Activated naive CD4-positive, alpha-beta T cell treated with anti-CD3 and anti-CD28 coated beads for 36 hours (primary cell): ENCODE results near the gene SLC11A2. TPM values are rescaled to one million over a fixed set of nuclear protein-coding genes. Genes with fewer than 3 reads are reported as not detected.
A peak's percentile ranks its signal among the peaks of the same experiment; 100 is the strongest.
"Not testable (repeated sequence)": the region's sequence is repeated elsewhere in the genome, so short reads cannot be mapped to it uniquely, and the experiment has no call there.

ENCODE experiments used
- CTCF ChIA-PET: fragments of 350-600 bp; sonication (Branson Sonifier 250); formaldehyde crosslinking; loops from one replicate; lab custom pipeline; 2021; ENCODE audit warnings: antibody characterized with exemption; lab: Charles Lee
- DNase-seq: peaks from one replicate; pipeline ENCODE4 v3.0.0-alpha.2; 2020
- H3K27ac Mint-ChIP-seq: one replicate; pipeline ENCODE4 v1.8.0; 2021; ENCODE audit warnings: mild to moderate bottlenecking, mixed read lengths
- H3K27me3 Mint-ChIP-seq: one replicate; pipeline ENCODE4 v1.8.0; 2021; ENCODE audit warnings: low read depth, mixed read lengths
- H3K36me3 Mint-ChIP-seq: one replicate; pipeline ENCODE4 v1.8.0; 2021; ENCODE audit warnings: low read depth, mixed read lengths
- H3K4me1 Mint-ChIP-seq: one replicate; pipeline ENCODE4 v1.8.0; 2021; ENCODE audit warnings: low read depth, mixed read lengths
- H3K4me3 Mint-ChIP-seq: one replicate; pipeline ENCODE4 v1.8.0; 2021; ENCODE audit warnings: mild to moderate bottlenecking, moderate library complexity, mixed read lengths
- H3K9me3 Mint-ChIP-seq: one replicate; pipeline ENCODE4 v1.8.0; 2021; ENCODE audit warnings: mixed read lengths
- intact Hi-C: fragments of 100-400 bp; cut with micrococcal nuclease; formaldehyde crosslinking; loops from one replicate; pipeline ENCODE4 v1.15.1; 2023
- total RNA-seq, 2 experiments: library from RNA; stranded (reverse); gene quantifications; one replicate each; pipeline ENCODE4 v1.2.3, GENCODE V29; 2021

The SLC11A2 gene
- total RNA-seq, 2 experiments from 2014 or later = 18.6 to 27.0 TPM

- Mint-ChIP-seq H3K9me3 (no peaks in the 10 kb centered on the region), H3K4me3 (peak overlapping the region; percentile 85), H3K36me3 (no peaks in the 10 kb centered on the region), H3K27ac (peak overlapping the region; percentile 93), H3K27me3 (no peaks in the 10 kb centered on the region), H3K4me1 (peaks cover 69% of the 10 kb centered on the region)
- intact Hi-C loops = loop anchor here (2.0 to 10.0 kb wide), 3 partner anchors 399 to 515 kb away; no protein-coding TSS in a partner anchor
- CTCF ChIA-PET = interaction anchor here (0.6 to 4.9 kb wide), 3 partner anchors 31 to 197 kb away, joined by 3 to 56 read pairs (median 3); no protein-coding TSS in a partner anchor
- DNase-seq = no peak
Measured at GRCh38 chr12:51023625-51024382, 2.4 kb downstream of the SLC11A2 start.

- intact Hi-C loops = loop anchor here (10.0 kb wide), 1 partner anchor 397 kb away; no protein-coding TSS in a partner anchor
- Mint-ChIP-seq H3K27me3 (no peaks in the 10 kb centered on the region), H3K4me1 (peaks cover 57% of the 10 kb centered on the region)
Measured at GRCh38 chr12:51021694-51022093, 4.5 kb downstream of the SLC11A2 start.

DNA sequence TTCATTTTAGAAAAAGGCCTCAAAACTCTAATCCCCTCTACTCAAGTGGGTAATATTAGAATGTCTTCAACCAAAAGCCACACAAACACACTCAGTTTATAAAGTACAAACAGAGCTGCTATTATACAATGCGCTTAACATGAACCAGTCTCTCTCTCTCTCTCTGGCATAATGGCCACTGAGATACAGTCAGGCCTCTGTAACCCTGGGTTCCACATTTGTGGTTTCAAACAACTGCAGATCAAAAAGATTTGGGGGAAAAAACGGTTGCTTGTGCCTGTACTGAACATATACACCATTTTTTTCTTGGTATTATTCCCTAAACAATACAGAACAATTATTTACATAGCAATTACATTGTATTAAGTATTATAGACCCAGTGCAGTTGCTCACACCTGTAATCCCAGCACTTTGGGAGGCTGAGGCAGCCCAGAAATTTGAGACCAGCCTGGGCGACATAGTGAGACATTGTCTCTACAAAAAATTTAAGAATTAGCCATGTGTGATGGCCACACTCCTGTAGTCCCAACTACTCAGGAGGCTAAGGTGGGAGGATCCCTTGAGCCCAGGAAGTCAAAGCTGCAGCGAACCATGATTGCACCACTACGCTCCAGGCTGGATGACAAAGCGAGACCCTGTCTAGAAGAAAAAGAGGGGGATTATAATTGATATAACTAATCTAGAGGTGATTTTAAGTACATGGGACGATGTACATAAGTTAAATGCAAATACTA lies 5.6 kb downstream of the SLC11A2 start:
- Mint-ChIP-seq H3K4me1 (peaks cover 53% of the 10 kb centered on the region), H3K4me3 (no peak overlapping the region), H3K27ac (no peak overlapping the region), H3K27me3 (no peaks in the 10 kb centered on the region), H3K9me3 (no peaks in the 10 kb centered on the region), H3K36me3 (peaks cover 1% of the 10 kb centered on the region)
- no peak for DNase-seq
- CTCF ChIA-PET = no interaction called here
- intact Hi-C loops = loop anchor here (10.0 kb wide), 1 partner anchor 396 kb away; no protein-coding TSS in a partner anchor

More at GRCh38 chr12:51021694-51022093, 4.5 kb downstream of the SLC11A2 start:
- DNase-seq = no peak
- no peak overlapping the region for H3K27ac Mint-ChIP-seq
- H3K9me3 Mint-ChIP-seq = no peaks in the 10 kb centered on the region
- CTCF ChIA-PET = interaction anchor here (0.6 to 1.2 kb wide), 5 partner anchors 9 to 516 kb away, joined by 3 to 5 read pairs (median 4); no protein-coding TSS in a partner anchor
- H3K4me3 Mint-ChIP-seq = no peak overlapping the region
- peaks cover 1% of the 10 kb centered on the region for H3K36me3 Mint-ChIP-seq

DNA sequence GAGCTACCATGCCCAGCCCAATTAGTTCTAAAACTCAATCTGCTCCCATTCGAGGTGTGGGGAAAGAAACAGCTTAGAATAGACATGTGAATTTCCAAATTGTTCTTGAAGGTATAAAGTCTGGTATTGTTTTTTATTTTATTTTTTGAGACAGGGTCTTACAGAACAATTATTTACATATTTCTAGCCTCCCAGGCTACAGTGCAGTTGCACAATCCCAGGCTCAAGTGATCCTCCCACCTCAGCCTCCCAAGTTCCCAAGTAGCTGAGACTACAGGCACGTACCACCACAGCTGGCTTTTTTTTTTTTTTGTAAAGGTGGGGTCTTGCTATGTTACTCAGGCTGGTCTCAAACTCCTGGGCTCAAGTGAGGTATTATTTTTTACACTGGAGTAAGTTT lies 6.3 kb downstream of the SLC11A2 start:
- peaks cover 51% of the 10 kb centered on the region for H3K4me1 Mint-ChIP-seq
- H3K4me3 Mint-ChIP-seq = no peak overlapping the region
- CTCF ChIA-PET = interaction anchor here (0.6 kb wide), 1 partner anchor 28 kb away, joined by 4 read pairs; no protein-coding TSS in a partner anchor
- intact Hi-C loops = loop anchor here (10.0 kb wide), 1 partner anchor 395 kb away; no protein-coding TSS in a partner anchor
- H3K27me3 Mint-ChIP-seq = no peaks in the 10 kb centered on the region
- no peak overlapping the region for H3K27ac Mint-ChIP-seq
- DNase-seq = no peak
- no peaks in the 10 kb centered on the region for H3K9me3 Mint-ChIP-seq
- peaks cover 1% of the 10 kb centered on the region for H3K36me3 Mint-ChIP-seq

DNA sequence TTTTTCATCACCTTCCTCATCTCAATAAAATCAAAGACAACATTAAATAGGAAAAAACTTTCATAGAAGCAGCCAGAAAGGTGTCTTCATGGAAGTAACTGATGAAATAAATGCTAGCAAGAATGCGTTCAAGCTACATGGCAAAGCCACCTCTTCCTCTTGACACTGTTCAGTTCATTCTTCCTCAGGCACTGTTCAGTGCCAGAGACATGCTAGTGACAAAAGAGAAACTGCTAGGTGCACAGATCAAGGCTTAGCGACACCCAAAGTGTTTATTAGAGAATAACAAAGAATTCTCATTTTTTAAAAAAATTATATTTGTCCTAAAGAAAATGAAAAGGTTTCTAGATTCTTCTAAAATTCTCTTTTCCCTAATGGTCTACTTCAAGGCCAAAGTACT lies 7.2 kb downstream of the SLC11A2 start:
- CTCF ChIA-PET = no interaction called here
- Mint-ChIP-seq H3K36me3 (peaks cover 1% of the 10 kb centered on the region), H3K4me3 (no peak overlapping the region), H3K4me1 (peaks cover 42% of the 10 kb centered on the region), H3K27me3 (no peaks in the 10 kb centered on the region), H3K9me3 (no peaks in the 10 kb centered on the region), H3K27ac (no peak overlapping the region)
- no peak for DNase-seq
- intact Hi-C loops = no loop called here

GRCh38 chr12:51017452-51017851 lies 8.7 kb downstream of the SLC11A2 start:
- CTCF ChIA-PET = interaction anchor here (0.6 kb wide), 1 partner anchor 15 kb away, joined by 5 read pairs; no protein-coding TSS in a partner anchor
- no peak for DNase-seq
- Mint-ChIP-seq H3K27me3 (no peaks in the 10 kb centered on the region), H3K27ac (no peak overlapping the region), H3K4me3 (no peak overlapping the region), H3K9me3 (no peaks in the 10 kb centered on the region), H3K36me3 (peaks cover 1% of the 10 kb centered on the region), H3K4me1 (peaks cover 45% of the 10 kb centered on the region)
- intact Hi-C loops = no loop called here

- intact Hi-C loops, H3K9me3 Mint-ChIP-seq, DNase-seq, H3K4me3 Mint-ChIP-seq, H3K27me3 Mint-ChIP-seq, H3K27ac Mint-ChIP-seq, H3K36me3 Mint-ChIP-seq, CTCF ChIA-PET: not testable (repeated sequence)
- peaks cover 44% of the 10 kb centered on the region for H3K4me1 Mint-ChIP-seq
Measured at GRCh38 chr12:51014467-51014866, 11.7 kb downstream of the SLC11A2 start.

- no peak for DNase-seq
- CTCF ChIA-PET = interaction anchor here (0.6 to 1.5 kb wide), 3 partner anchors 8 to 619 kb away, joined by 3 to 4 read pairs (median 3); no protein-coding TSS in a partner anchor
- peaks cover 5% of the 10 kb centered on the region for H3K36me3 Mint-ChIP-seq
- no peaks in the 10 kb centered on the region for H3K9me3 Mint-ChIP-seq
- H3K27ac Mint-ChIP-seq = no peak overlapping the region
- intact Hi-C loops = no loop called here
- no peaks in the 10 kb centered on the region for H3K27me3 Mint-ChIP-seq
- H3K4me1 Mint-ChIP-seq = peaks cover 50% of the 10 kb centered on the region
- H3K4me3 Mint-ChIP-seq = no peak overlapping the region
Measured at GRCh38 chr12:51013441-51013840, 12.7 kb downstream of the SLC11A2 start.

GRCh38 chr12:51012570-51013236 lies 13.5 kb downstream of the SLC11A2 start:
- Mint-ChIP-seq H3K27ac (no peak overlapping the region), H3K4me1 (peaks cover 52% of the 10 kb centered on the region)
- CTCF ChIA-PET = interaction anchor here (0.6 to 1.5 kb wide), 4 partner anchors 9 to 618 kb away, joined by 3 to 4 read pairs (median 3); no protein-coding TSS in a partner anchor

GRCh38 chr12:51011955-51012354 lies 14.2 kb downstream of the SLC11A2 start:
- Mint-ChIP-seq H3K27ac (no peak overlapping the region), H3K9me3 (no peaks in the 10 kb centered on the region), H3K4me1 (peaks cover 51% of the 10 kb centered on the region), H3K4me3 (no peak overlapping the region), H3K27me3 (no peaks in the 10 kb centered on the region), H3K36me3 (peaks cover 9% of the 10 kb centered on the region)
- DNase-seq = no peak
- intact Hi-C loops = no loop called here
- CTCF ChIA-PET = interaction anchor here (0.6 to 1.5 kb wide), 2 partner anchors 10 to 160 kb away, joined by 3 to 4 read pairs; no protein-coding TSS in a partner anchor

More at GRCh38 chr12:51012570-51013236, 13.5 kb downstream of the SLC11A2 start:
- peaks cover 5% of the 10 kb centered on the region for H3K36me3 Mint-ChIP-seq
- no peak overlapping the region for H3K4me3 Mint-ChIP-seq
- DNase-seq = no peak
- no peaks in the 10 kb centered on the region for H3K27me3 Mint-ChIP-seq
- intact Hi-C loops = no loop called here
- no peaks in the 10 kb centered on the region for H3K9me3 Mint-ChIP-seq

DNA sequence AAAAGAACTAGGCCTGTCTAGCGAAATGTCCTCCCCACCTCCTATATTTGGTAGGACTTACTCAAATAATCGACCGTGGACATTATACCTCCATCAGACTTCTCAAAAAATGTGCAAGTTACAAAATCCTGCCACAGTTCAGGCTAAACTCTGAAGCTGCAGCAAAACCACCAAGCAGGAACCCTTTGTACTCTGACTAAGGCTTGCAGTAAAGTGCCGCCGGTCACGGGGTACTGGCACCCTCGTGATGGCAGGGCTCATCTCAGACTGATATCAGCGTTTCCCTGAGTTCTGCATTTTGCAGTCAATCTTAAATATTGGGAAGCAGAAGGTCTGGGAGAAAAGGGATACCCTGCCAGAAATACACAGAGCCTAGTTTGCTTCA lies 17.1 kb downstream of the SLC11A2 start:
- Mint-ChIP-seq H3K27ac (peak overlapping the region; percentile 69), H3K36me3 (peaks cover 16% of the 10 kb centered on the region), H3K4me1 (peaks cover 51% of the 10 kb centered on the region), H3K9me3 (no peaks in the 10 kb centered on the region), H3K27me3 (no peaks in the 10 kb centered on the region), H3K4me3 (peak overlapping the region; percentile 19)
- CTCF ChIA-PET = interaction anchor here (0.5 to 1.1 kb wide), 4 partner anchors 17 to 459 kb away, joined by 3 to 4 read pairs (median 3); partner anchors contain the start of gene SLC11A2
- DNase-seq = peak; percentile 83
- intact Hi-C loops = loop anchor here (1.0 kb wide), 1 partner anchor 16 kb away; no protein-coding TSS in a partner anchor
